SK-N-DZ (cell line): Measurements from ENCODE around the gene WDR70.
"Not testable (repeated sequence)": the region's sequence is repeated elsewhere in the genome, so short reads cannot be mapped to it uniquely, and the experiment has no call there.

Experiments
- DNase-seq: peaks from one replicate; pipeline ENCODE4 v3.0.0-alpha.2; 2015; ENCODE audit warnings: low spot score
- small RNA-seq, 2 experiments: library from RNA; depleted of rRNA; stranded (forward); fragments of <200 nt; gene quantifications; one replicate each; pipeline ENCODE3, GENCODE V24; 2014

WDR70 gene

GRCh38 chr5:37796435-37796834, 417.3 kb downstream of the WDR70 start:
- DNase-seq, result not testable (repeated sequence)

GRCh38 chr5:37799865-37800421, 420.8 kb downstream of the WDR70 start:
- DNase-seq, result no peak

- DNase-seq, result no peak
Measured at GRCh38 chr5:37801521-37801920, 422.4 kb downstream of the WDR70 start.

Small RNA genes lying within 50 kb of the gene (small RNA-seq; reads per million reads assigned to genes)
- 0 reads per million in 2 experiments for gene RNU6-1190P
- gene RNU6-484P, result 0 reads per million in 2 experiments
